ENCODE measurements around the gene GAS6.

DNA sequence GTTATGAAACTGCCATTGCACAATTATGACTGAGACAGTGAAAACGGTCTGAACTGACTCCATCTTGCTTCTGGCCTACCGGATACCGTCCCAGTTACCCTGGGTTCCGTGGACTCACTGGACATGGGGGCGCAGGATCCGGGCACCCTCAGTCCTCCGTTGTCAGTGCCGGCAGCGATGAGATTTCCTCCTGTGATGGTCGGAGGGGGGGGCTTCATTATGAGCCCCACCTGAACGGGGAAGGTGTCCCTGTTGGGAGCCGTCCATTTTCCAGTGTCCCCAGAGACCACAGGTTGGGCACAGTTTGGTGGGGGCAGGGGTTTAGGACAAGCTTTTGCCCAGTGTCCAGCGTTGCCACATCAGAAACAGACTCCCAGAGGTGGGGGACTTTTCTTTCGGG lies 81.4 kb downstream of the GAS6 start:
- TF ChIP-seq CTCF (IDR thresholded peaks at IDR 0.05): no peak
- TF ChIP-seq EP300 (IDR thresholded peaks at IDR 0.05): no peak
- TF ChIP-seq POLR2A (IDR thresholded peaks at IDR 0.05): no peak
